Measurements from ENCODE around the gene PRR5.

Gene PRR5

GRCh38 chr22:44693145-44693544, 8.9 kb upstream of the PRR5 start:
- DNase-seq (ENCODE audit: low read depth in 2 of 2): no peak

- no peak for DNase-seq (ENCODE audit: low read depth in 2 of 2)
Observed at GRCh38 chr22:44693756-44694155, 8.2 kb upstream of the PRR5 start.

GRCh38 chr22:44697423-44698141, 4.4 kb upstream of the PRR5 start:
- peak; percentile 85 for DNase-seq (ENCODE audit: low read depth in 2 of 2)

- DNase-seq (ENCODE audit: low read depth in 2 of 2): no peak
Observed at GRCh38 chr22:44698531-44699421, 3.2 kb upstream of the PRR5 start.

- DNase-seq (ENCODE audit: low read depth in 2 of 2): no peak
Observed at GRCh38 chr22:44700456-44700855, 1.5 kb upstream of the PRR5 start.

GRCh38 chr22:44701187-44701790, 715 bp upstream of the PRR5 start:
- no peak for DNase-seq (ENCODE audit: low read depth in 2 of 2)

GRCh38 chr22:44702479-44703198, 635 bp downstream of the PRR5 start:
- no peak for DNase-seq (ENCODE audit: low read depth in 2 of 2)

- no peak for DNase-seq (ENCODE audit: low read depth in 2 of 2)
Observed at GRCh38 chr22:44703255-44703870, 1.4 kb downstream of the PRR5 start.

GRCh38 chr22:44704159-44705021, 2.4 kb downstream of the PRR5 start:
- DNase-seq (ENCODE audit: low read depth in 2 of 2): no peak

GRCh38 chr22:44705022-44705297, 3.0 kb downstream of the PRR5 start:
- DNase-seq (ENCODE audit: low read depth in 2 of 2): no peak

GRCh38 chr22:44706488-44706887, 4.5 kb downstream of the PRR5 start:
- DNase-seq (ENCODE audit: low read depth in 2 of 2): no peak

- no peak for DNase-seq (ENCODE audit: low read depth in 2 of 2)
Observed at GRCh38 chr22:44707178-44707577, 5.2 kb downstream of the PRR5 start.

GRCh38 chr22:44707752-44708151, 5.7 kb downstream of the PRR5 start:
- no peak for DNase-seq (ENCODE audit: low read depth in 2 of 2)

GRCh38 chr22:44709881-44710392, 7.9 kb downstream of the PRR5 start:
- no peak for DNase-seq (ENCODE audit: low read depth in 2 of 2)

- DNase-seq (ENCODE audit: low read depth in 2 of 2): peak; percentile 36 to 48
Observed at GRCh38 chr22:44710474-44711240, 8.7 kb downstream of the PRR5 start.

- DNase-seq (ENCODE audit: low read depth in 2 of 2): no peak
Observed at GRCh38 chr22:44711241-44711560, 9.2 kb downstream of the PRR5 start.

GRCh38 chr22:44711690-44712555, 9.9 kb downstream of the PRR5 start:
- no peak for DNase-seq (ENCODE audit: low read depth in 2 of 2)

- DNase-seq (ENCODE audit: low read depth in 2 of 2): no peak
Observed at GRCh38 chr22:44712962-44713361, 11.0 kb downstream of the PRR5 start.
